Tibial artery (tissue), 4 donors: ENCODE data around the gene GABRG3.

Experiments
- DNase-seq, 2 donors: peaks; one replicate each; pipeline ENCODE4 v3.0.0-alpha.2; 2019
- H3K27ac ChIP-seq, 2 donors: fragments of 200-600 bp; sonication (generic) in 1 of 2; 1 replicate in 1 of 2; 2 replicates in 1 of 2; pipeline ENCODE4 v1.5.1; 2018 to 2019; ENCODE audit warnings: mild to moderate bottlenecking in 1 of 2
- H3K27me3 ChIP-seq, 2 donors: fragments of 200-600 bp; sonication (generic) in 1 of 2; one replicate each; pipeline versions ENCODE4 v1.5.1 to v1.6.0; 2016 to 2019
- H3K36me3 ChIP-seq, 3 donors: fragments of 200-600 bp; sonication (generic) in 2 of 3; one replicate each; pipeline ENCODE4 v1.5.1; 2016 to 2019; ENCODE audit warnings: mild to moderate bottlenecking in 2 of 3
- H3K4me1 ChIP-seq, 4 donors: fragments of 200-600 bp; sonication (generic) in 2 of 4; 1 replicate in 3 of 4; 2 replicates in 1 of 4; pipeline ENCODE4 v1.5.1; 2016 to 2019
- H3K4me3 ChIP-seq, 2 donors: fragments of 200-600 bp; sonication (generic) in 1 of 2; 1 replicate in 1 of 2; 2 replicates in 1 of 2; pipeline ENCODE4 v1.5.1; 2018 to 2019; ENCODE audit warnings: mild to moderate bottlenecking in 2 of 2
- H3K9me3 ChIP-seq, 3 donors: fragments of 200-600 bp; sonication (generic) in 1 of 3; one replicate each; pipeline ENCODE4 v1.5.1; 2016 to 2019
- CTCF ChIP-seq, 2 experiments: fragments of 200-600 bp in 1 of 2; fragments of 450-650 bp in 1 of 2; IDR thresholded peaks; one replicate each; pipeline ENCODE4 v1.5.1; 2017 to 2019; ENCODE audit warnings: antibody characterized with exemption in 2 of 2, mild to moderate bottlenecking in 1 of 2, moderate library complexity in 1 of 2
- intact Hi-C: fragments of 100-400 bp; cut with DNase I; formaldehyde crosslinking; loops from one replicate; pipeline ENCODE4 v1.15.0; 2023; ENCODE audit warnings: low total_unique reads

The GABRG3 gene

GRCh38 chr15:27123291-27123690, 152.3 kb downstream of the GABRG3 start:
- no peak for TF ChIP-seq CTCF (IDR thresholded peaks at IDR 0.05)
- no peak overlapping the region for H3K27ac ChIP-seq
- no peak overlapping the region for H3K4me3 ChIP-seq
- H3K4me1 ChIP-seq, result no peaks in the 10 kb centered on the region
- DNase-seq, result no peak
- H3K36me3 ChIP-seq, result no peaks in the 10 kb centered on the region
- no peaks in the 10 kb centered on the region for H3K27me3 ChIP-seq
- no peaks in the 10 kb centered on the region for H3K9me3 ChIP-seq
- intact Hi-C loops, result no loop called here

GRCh38 chr15:27123808-27124207, 152.8 kb downstream of the GABRG3 start:
- H3K4me1 ChIP-seq, result no peaks in the 10 kb centered on the region
- intact Hi-C loops, result no loop called here
- H3K9me3 ChIP-seq, result no peaks in the 10 kb centered on the region
- no peaks in the 10 kb centered on the region for H3K27me3 ChIP-seq
- H3K4me3 ChIP-seq, result no peak overlapping the region
- no peak overlapping the region for H3K27ac ChIP-seq
- no peaks in the 10 kb centered on the region for H3K36me3 ChIP-seq
- TF ChIP-seq CTCF (IDR thresholded peaks at IDR 0.05), result no peak
- DNase-seq, result no peak

DNA sequence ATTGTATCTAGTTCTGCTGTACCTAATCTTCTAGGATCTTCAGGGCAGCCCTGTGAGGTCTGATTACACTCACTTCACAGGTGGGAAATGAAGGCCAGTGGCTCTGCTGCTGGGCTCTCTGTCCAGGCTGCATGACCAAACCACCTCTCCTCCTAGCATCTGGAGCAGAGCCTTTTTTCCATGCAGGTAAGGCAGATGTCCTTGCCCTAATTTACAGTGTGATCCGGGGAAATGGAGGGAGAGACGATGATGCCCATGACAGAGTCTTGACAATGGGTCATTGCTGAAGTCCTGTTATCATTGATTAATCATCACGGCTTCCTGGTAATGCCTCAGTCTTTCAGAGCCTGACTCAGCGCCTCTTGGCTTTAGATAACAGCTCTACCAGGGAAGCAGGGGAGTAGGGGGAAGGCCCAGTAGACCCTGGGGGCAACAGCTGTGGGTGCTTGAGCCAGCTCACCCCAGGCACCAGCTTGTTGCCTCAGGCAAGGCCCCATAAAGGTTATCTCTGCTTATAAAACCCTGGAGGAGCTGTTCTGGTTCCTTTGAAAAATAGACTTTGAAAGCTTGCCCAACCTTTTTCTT, 153.4 kb downstream of the GABRG3 start:
- intact Hi-C loops, result no loop called here
- Histone ChIP-seq H3K27ac (no peak overlapping the region), H3K9me3 (no peaks in the 10 kb centered on the region), H3K36me3 (no peaks in the 10 kb centered on the region), H3K4me1 (no peaks in the 10 kb centered on the region), H3K27me3 (no peaks in the 10 kb centered on the region), H3K4me3 (no peak overlapping the region)
- DNase-seq, result no peak
- TF ChIP-seq CTCF (IDR thresholded peaks at IDR 0.05), result no peak

DNA sequence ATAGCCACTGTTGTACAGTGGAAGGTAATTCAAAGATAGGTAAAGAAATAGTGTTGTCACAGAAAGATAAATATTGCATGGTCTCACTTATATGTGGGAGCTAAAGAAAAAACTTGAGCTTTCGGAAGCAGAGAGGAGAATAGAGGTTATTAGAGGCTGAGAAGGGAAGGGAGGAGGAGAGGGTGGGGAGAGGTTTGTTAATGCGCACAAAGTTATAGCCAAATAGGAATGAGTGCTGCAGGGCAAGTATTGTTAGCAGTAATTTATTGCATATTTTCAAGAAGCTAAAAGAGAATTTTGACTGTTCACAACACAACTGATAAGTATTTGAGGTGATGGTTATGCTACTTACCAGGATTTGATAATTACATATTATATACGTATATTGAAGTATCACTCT, 154.2 kb downstream of the GABRG3 start:
- Histone ChIP-seq H3K36me3 (no peaks in the 10 kb centered on the region), H3K4me1 (no peaks in the 10 kb centered on the region), H3K9me3 (peaks cover 0 to 3% (median 0%) of the 10 kb centered on the region in 3 donors), H3K4me3 (no peak overlapping the region), H3K27ac (no peak overlapping the region), H3K27me3 (no peaks in the 10 kb centered on the region)
- no peak for TF ChIP-seq CTCF (IDR thresholded peaks at IDR 0.05)
- intact Hi-C loops, result no loop called here
- no peak for DNase-seq

GRCh38 chr15:27126449-27126848, 155.5 kb downstream of the GABRG3 start:
- no peaks in the 10 kb centered on the region for H3K36me3 ChIP-seq
- intact Hi-C loops, result no loop called here
- H3K27ac ChIP-seq, result no peak overlapping the region
- peaks cover 0 to 3% (median 0%) of the 10 kb centered on the region in 3 donors for H3K9me3 ChIP-seq
- no peak for DNase-seq
- no peak overlapping the region for H3K4me3 ChIP-seq
- H3K4me1 ChIP-seq, result no peaks in the 10 kb centered on the region
- TF ChIP-seq CTCF (IDR thresholded peaks at IDR 0.05), result no peak
- H3K27me3 ChIP-seq, result no peaks in the 10 kb centered on the region
